Activated naive CD8-positive, alpha-beta T cell (primary cell): ENCODE data around the gene CLPTM1L.
A peak's percentile ranks its signal among the peaks of the same experiment; 100 is the strongest.

Experiments used
- H3K27ac Mint-ChIP-seq: one replicate; pipeline ENCODE4 v1.8.0; 2021; ENCODE audit warnings: mixed read lengths
- H3K27me3 Mint-ChIP-seq: one replicate; pipeline ENCODE4 v1.8.0; 2021; ENCODE audit warnings: mixed read lengths
- H3K36me3 Mint-ChIP-seq: one replicate; pipeline ENCODE4 v1.8.0; 2021; ENCODE audit warnings: mixed read lengths
- H3K4me1 Mint-ChIP-seq: one replicate; pipeline ENCODE4 v1.8.0; 2021; ENCODE audit warnings: low read depth, mixed read lengths
- H3K4me3 Mint-ChIP-seq: one replicate; pipeline ENCODE4 v1.8.0; 2021; ENCODE audit warnings: mild to moderate bottlenecking, mixed read lengths
- H3K9me3 Mint-ChIP-seq: one replicate; pipeline ENCODE4 v1.8.0; 2021; ENCODE audit warnings: low read depth, mixed read lengths

CLPTM1L gene

GRCh38 chr5:1359031-1359645 lies 14.2 kb upstream of the CLPTM1L start:
- Mint-ChIP-seq H3K4me3 (no peak overlapping the region), H3K27ac (no peak overlapping the region), H3K36me3 (no peaks in the 10 kb centered on the region), H3K9me3 (no peaks in the 10 kb centered on the region), H3K4me1 (no peaks in the 10 kb centered on the region), H3K27me3 (no peaks in the 10 kb centered on the region)

DNA sequence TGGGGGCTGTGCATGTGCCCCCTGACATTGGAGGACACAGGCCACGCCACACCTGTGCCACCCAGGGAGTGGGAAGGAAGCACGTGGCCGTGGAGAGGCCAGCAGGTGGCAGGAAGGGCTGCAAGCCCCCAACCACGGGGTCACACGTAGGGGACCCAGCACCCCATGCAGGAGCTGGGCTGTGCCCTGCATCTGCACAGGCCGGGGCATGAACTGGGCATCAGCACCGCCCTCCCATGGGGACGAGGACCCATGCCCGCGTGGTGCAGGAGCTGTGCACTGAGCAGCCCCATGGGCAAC lies 13.8 kb upstream of the CLPTM1L start:
- Mint-ChIP-seq H3K4me1 (no peaks in the 10 kb centered on the region), H3K27ac (no peak overlapping the region), H3K4me3 (no peak overlapping the region), H3K9me3 (no peaks in the 10 kb centered on the region), H3K27me3 (no peaks in the 10 kb centered on the region), H3K36me3 (no peaks in the 10 kb centered on the region)

DNA sequence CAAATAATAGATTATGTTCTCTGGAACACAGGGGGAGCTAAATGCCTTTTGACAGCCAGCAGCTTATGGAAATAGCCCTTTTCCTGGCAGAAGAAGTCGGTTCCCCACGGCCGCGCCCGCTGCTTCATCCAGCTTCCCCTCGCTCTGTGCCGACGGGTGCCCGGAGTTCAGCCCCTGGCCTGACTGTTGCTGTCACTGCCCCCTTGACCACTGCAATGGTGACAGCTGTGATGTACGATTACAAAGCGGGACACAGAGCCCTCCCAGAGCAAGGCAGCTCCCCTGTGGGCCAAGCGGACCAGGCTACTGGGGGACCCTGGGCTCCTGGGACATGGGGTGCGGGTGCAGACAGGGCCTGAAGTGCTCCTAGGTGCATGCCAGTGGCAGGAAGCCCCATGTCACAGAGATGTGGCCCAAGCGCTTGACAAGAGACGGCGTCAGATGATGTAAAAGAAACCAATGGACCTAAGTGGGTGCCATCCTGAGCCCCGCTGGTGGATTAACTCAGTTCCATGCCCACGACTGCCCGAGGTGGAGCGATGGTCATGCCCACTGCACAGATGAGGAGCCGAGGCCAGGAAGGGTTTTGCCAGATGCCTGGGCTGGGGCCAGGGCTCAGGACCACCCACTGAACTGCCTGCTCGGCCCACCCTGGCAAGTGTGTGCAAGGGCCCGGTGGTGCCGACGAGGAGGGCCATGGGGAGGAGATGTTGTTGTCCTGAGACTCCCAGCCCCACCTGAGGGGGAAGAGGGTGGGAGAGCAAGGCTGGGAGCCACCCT lies 13.2 kb upstream of the CLPTM1L start:
- no peaks in the 10 kb centered on the region for H3K4me1 Mint-ChIP-seq
- no peaks in the 10 kb centered on the region for H3K36me3 Mint-ChIP-seq
- no peak overlapping the region for H3K27ac Mint-ChIP-seq
- no peaks in the 10 kb centered on the region for H3K27me3 Mint-ChIP-seq
- H3K9me3 Mint-ChIP-seq: no peaks in the 10 kb centered on the region
- no peak overlapping the region for H3K4me3 Mint-ChIP-seq

DNA sequence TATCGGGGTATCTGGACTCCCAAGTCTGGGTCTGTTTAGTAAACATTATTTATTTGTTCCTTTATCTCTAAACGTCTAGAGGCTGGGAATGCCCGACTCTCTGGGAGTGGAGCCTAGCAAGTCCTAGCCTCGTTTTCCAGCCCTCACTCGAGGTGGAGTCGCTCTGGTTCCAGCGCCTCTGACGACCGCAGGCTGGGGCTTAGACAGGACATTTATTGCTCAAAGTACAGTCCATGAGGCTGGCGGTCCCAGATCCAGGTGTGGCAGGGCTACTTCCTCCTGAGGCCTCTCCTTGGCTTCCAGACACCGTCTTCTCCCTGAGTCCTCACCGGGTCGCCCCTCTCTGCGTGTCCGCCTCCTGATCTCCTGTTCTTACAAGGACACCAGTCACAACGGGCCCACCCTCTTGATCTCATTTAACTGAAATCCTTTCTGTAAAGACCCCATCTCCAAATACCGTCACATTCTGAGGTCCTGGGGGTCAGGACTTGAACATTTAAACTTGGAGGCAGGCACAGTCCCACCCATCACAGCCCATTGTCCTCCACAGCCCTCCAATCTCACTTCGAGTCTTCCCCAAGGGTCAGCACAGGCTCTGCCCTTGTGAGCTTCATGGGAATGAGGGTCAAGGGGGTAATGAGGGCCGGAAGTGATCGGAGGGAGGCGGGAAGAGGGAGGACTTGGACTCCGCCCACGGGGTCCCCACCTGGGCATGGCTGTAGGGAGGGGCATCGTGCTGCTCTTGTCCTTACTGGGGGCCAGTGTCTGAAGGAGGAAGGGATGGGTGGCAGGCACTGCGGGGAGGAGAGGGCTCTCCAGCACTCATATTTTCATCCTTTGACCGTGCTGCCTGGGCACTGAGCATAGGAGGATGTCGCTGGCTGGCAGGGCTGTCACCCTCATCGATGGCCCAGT lies 12.2 kb upstream of the CLPTM1L start:
- Mint-ChIP-seq H3K27ac (no peak overlapping the region), H3K27me3 (no peaks in the 10 kb centered on the region), H3K4me3 (no peak overlapping the region)

DNA sequence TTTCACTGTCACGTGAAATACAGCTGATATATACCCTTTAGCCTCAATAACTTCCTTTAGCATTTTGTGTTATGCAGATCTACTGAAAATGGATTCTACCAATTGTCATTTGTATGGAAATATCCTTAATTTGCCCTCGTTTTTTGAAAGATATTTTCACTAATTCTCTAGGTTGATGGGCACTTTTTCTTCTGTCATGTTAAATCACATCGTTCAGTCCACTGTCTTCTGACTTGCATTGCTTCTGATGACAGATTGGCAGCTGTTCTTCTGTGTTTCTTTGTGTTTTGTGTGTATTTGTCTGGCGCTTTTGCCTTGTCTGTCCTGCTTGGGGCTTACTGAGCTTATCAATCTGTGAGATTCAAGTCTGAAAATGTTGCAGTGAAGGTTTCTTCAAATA lies 9.7 kb upstream of the CLPTM1L start:
- no peaks in the 10 kb centered on the region for H3K9me3 Mint-ChIP-seq
- H3K36me3 Mint-ChIP-seq: no peaks in the 10 kb centered on the region
- no peak overlapping the region for H3K4me3 Mint-ChIP-seq
- no peaks in the 10 kb centered on the region for H3K4me1 Mint-ChIP-seq
- H3K27me3 Mint-ChIP-seq: no peaks in the 10 kb centered on the region
- no peak overlapping the region for H3K27ac Mint-ChIP-seq

More for the DNA sequence above, 12.2 kb upstream of the CLPTM1L start:
- Mint-ChIP-seq H3K36me3 (no peaks in the 10 kb centered on the region), H3K9me3 (no peaks in the 10 kb centered on the region), H3K4me1 (no peaks in the 10 kb centered on the region)

- H3K4me1 Mint-ChIP-seq: no peaks in the 10 kb centered on the region
- H3K27me3 Mint-ChIP-seq: no peaks in the 10 kb centered on the region
- no peak overlapping the region for H3K4me3 Mint-ChIP-seq
- H3K36me3 Mint-ChIP-seq: no peaks in the 10 kb centered on the region
- no peak overlapping the region for H3K27ac Mint-ChIP-seq
- no peaks in the 10 kb centered on the region for H3K9me3 Mint-ChIP-seq
These were observed 7.6 kb upstream of the CLPTM1L start for GRCh38 chr5:1352231-1353219.

GRCh38 chr5:1351156-1351555 lies 6.3 kb upstream of the CLPTM1L start:
- no peak overlapping the region for H3K27ac Mint-ChIP-seq
- no peak overlapping the region for H3K4me3 Mint-ChIP-seq
- no peaks in the 10 kb centered on the region for H3K27me3 Mint-ChIP-seq
- H3K4me1 Mint-ChIP-seq: peaks cover 3% of the 10 kb centered on the region
- H3K36me3 Mint-ChIP-seq: no peaks in the 10 kb centered on the region
- H3K9me3 Mint-ChIP-seq: no peaks in the 10 kb centered on the region

GRCh38 chr5:1349246-1349645 lies 4.3 kb upstream of the CLPTM1L start:
- no peaks in the 10 kb centered on the region for H3K27me3 Mint-ChIP-seq
- no peak overlapping the region for H3K4me3 Mint-ChIP-seq
- H3K9me3 Mint-ChIP-seq: no peaks in the 10 kb centered on the region
- H3K36me3 Mint-ChIP-seq: no peaks in the 10 kb centered on the region
- no peak overlapping the region for H3K27ac Mint-ChIP-seq
- H3K4me1 Mint-ChIP-seq: peaks cover 8% of the 10 kb centered on the region

GRCh38 chr5:1348986-1349245 lies 4.0 kb upstream of the CLPTM1L start:
- Mint-ChIP-seq H3K27ac (no peak overlapping the region), H3K4me3 (no peak overlapping the region), H3K4me1 (peaks cover 12% of the 10 kb centered on the region)

GRCh38 chr5:1347571-1347970 lies 2.7 kb upstream of the CLPTM1L start:
- Mint-ChIP-seq H3K9me3 (no peaks in the 10 kb centered on the region), H3K27ac (no peak overlapping the region), H3K36me3 (peaks cover 6% of the 10 kb centered on the region), H3K4me1 (peaks cover 20% of the 10 kb centered on the region), H3K27me3 (no peaks in the 10 kb centered on the region), H3K4me3 (peak overlapping the region; percentile 72)

More at GRCh38 chr5:1348986-1349245, 4.0 kb upstream of the CLPTM1L start:
- Mint-ChIP-seq H3K27me3 (no peaks in the 10 kb centered on the region), H3K36me3 (peaks cover 2% of the 10 kb centered on the region), H3K9me3 (no peaks in the 10 kb centered on the region)

GRCh38 chr5:1346627-1347440 lies 1.9 kb upstream of the CLPTM1L start:
- peaks cover 22% of the 10 kb centered on the region for H3K4me1 Mint-ChIP-seq
- no peak overlapping the region for H3K27ac Mint-ChIP-seq
- no peaks in the 10 kb centered on the region for H3K27me3 Mint-ChIP-seq
- peak overlapping the region; percentile 83 for H3K4me3 Mint-ChIP-seq
- H3K9me3 Mint-ChIP-seq: no peaks in the 10 kb centered on the region
- H3K36me3 Mint-ChIP-seq: peaks cover 6% of the 10 kb centered on the region

DNA sequence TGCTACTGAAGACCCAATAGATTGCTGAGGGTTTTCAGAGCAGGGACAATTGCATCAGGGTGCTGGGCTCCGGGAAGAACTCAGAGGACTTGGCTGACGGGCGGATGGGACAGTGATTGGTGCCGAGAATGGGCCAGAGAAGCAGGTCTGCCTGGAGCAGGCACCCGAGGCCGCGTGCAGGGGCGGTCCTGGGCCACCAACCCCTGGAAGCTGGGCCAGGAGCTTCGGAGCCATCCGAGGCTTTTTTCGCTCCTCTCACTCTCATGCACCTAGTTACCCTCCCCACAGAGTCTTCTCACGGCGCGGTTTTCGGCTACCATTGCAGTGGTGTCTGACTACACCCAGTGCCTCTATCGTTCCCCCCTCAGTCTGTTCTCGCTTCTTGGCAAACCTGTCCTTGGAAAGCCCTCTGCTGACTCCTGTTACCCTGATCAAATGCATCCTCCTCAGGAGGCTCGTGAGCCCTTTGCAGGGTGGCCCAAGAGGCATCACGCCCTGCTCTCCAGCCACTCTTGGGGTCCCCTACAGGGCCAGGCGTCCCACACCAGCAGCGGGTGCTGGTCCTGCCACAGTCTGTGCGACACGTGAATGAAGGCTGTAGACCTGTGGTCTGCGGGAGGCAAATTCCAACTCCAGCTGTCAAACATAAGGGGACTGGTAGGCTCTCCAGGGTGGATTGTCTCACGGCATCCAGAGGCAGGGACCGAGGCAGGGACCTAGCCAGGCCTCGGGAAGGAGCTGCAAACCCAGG lies 1.2 kb upstream of the CLPTM1L start:
- Mint-ChIP-seq H3K4me3 (peak overlapping the region; percentile 83), H3K27me3 (no peaks in the 10 kb centered on the region), H3K27ac (peak overlapping the region; percentile 75), H3K9me3 (no peaks in the 10 kb centered on the region), H3K4me1 (peaks cover 27% of the 10 kb centered on the region), H3K36me3 (peaks cover 8% of the 10 kb centered on the region)
